GM12892 (cell line): ENCODE measurements around the gene LYPD6B.

ENCODE experiments used
- POLR2A ChIP-seq: IDR thresholded peaks from 2 replicates; pipeline ENCODE4 v1.6.1; 2011; ENCODE audit warnings: low read depth, low read length, control low read depth
- POLR2AphosphoS5 ChIP-seq: IDR thresholded peaks from 2 replicates; pipeline ENCODE4 v1.6.1; 2011; ENCODE audit warnings: low read depth, low read length, control low read depth
- TAF1 ChIP-seq: IDR thresholded peaks from 2 replicates; pipeline ENCODE4 v1.6.1; 2011; ENCODE audit warnings: low read depth, mild to moderate bottlenecking, control low read depth, low read length, borderline replicate concordance

- TF ChIP-seq TAF1 (no peak), POLR2A (no peak), POLR2AphosphoS5 (no peak)
These were observed 102.5 kb downstream of the LYPD6B start for GRCh38 chr2:149141046-149141445.
